KMS-11 (cell line): ENCODE data around the gene EOLA1.
"Not testable (repeated sequence)": the region's sequence is repeated elsewhere in the genome, so short reads cannot be mapped to it uniquely, and the experiment has no call there.

Experiments used
- H2AFZ ChIP-seq: fragments of 200-600 bp; sonication (generic); 2 replicates; pipeline ENCODE4 v1.6.1; 2016; ENCODE audit warnings: antibody characterized with exemption, mixed run types, low read depth
- H3K27ac ChIP-seq: fragments of 200-600 bp; sonication (generic); 2 replicates; pipeline ENCODE4 v1.6.1; 2016; ENCODE audit warnings: mild to moderate bottlenecking, mixed run types
- H3K27me3 ChIP-seq: fragments of 200-600 bp; sonication (generic); 2 replicates; pipeline ENCODE4 v1.6.1; 2017; ENCODE audit warnings: mild to moderate bottlenecking, low read depth, mixed run types, moderate library complexity; ENCODE audit not compliant: insufficient read depth
- H3K36me3 ChIP-seq: fragments of 200-600 bp; sonication (generic); 2 replicates; pipeline ENCODE4 v1.6.1; 2017; ENCODE audit warnings: mild to moderate bottlenecking, mixed run types; ENCODE audit not compliant: insufficient read depth
- H3K4me1 ChIP-seq: fragments of 200-600 bp; sonication (generic); 2 replicates; pipeline ENCODE4 v1.6.1; 2016; ENCODE audit warnings: mild to moderate bottlenecking, low read depth, mixed run types; ENCODE audit not compliant: poor library complexity, severe bottlenecking
- H3K4me2 ChIP-seq: fragments of 200-600 bp; sonication (generic); 2 replicates; pipeline ENCODE4 v1.7.0; 2016; ENCODE audit warnings: mild to moderate bottlenecking, mixed run types
- H3K4me3 ChIP-seq: fragments of 200-600 bp; sonication (generic); IDR thresholded peaks from 2 replicates; pipeline ENCODE4 v1.6.1; 2017; ENCODE audit warnings: low read depth, low read length, mixed read lengths; ENCODE audit not compliant: insufficient read depth
- H3K79me2 ChIP-seq: fragments of 200-600 bp; sonication (generic); 2 replicates; pipeline ENCODE4 v1.6.1; 2016; ENCODE audit warnings: low read depth, mixed run types; ENCODE audit not compliant: insufficient read depth
- H3K9ac ChIP-seq: fragments of 200-600 bp; sonication (generic); 2 replicates; pipeline ENCODE4 v1.6.1; 2016; ENCODE audit warnings: mild to moderate bottlenecking, mixed run types
- H4K20me1 ChIP-seq: fragments of 200-600 bp; sonication (generic); 2 replicates; pipeline ENCODE4 v1.6.1; 2016; ENCODE audit warnings: mild to moderate bottlenecking, mixed run types; ENCODE audit not compliant: insufficient read depth
- TF ChIP-seq, protein P1 (sequence below): fragments of 200-600 bp; sonication (generic); conservative IDR thresholded peaks from 2 replicates; pipeline ENCODE4 v1.6.1; 2017; ENCODE audit warnings: low read depth, mild to moderate bottlenecking, antibody characterized with exemption, low read length, moderate library complexity, mixed read lengths

EOLA1 gene

GRCh38 chrX:149515954-149516602 lies 24.7 kb upstream of the EOLA1 start:
- no peak overlapping the region for H2AFZ ChIP-seq
- no peak overlapping the region for H3K4me2 ChIP-seq
- TF ChIP-seq, protein P1, sequence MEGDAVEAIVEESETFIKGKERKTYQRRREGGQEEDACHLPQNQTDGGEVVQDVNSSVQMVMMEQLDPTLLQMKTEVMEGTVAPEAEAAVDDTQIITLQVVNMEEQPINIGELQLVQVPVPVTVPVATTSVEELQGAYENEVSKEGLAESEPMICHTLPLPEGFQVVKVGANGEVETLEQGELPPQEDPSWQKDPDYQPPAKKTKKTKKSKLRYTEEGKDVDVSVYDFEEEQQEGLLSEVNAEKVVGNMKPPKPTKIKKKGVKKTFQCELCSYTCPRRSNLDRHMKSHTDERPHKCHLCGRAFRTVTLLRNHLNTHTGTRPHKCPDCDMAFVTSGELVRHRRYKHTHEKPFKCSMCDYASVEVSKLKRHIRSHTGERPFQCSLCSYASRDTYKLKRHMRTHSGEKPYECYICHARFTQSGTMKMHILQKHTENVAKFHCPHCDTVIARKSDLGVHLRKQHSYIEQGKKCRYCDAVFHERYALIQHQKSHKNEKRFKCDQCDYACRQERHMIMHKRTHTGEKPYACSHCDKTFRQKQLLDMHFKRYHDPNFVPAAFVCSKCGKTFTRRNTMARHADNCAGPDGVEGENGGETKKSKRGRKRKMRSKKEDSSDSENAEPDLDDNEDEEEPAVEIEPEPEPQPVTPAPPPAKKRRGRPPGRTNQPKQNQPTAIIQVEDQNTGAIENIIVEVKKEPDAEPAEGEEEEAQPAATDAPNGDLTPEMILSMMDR = no peak
- peaks cover 27% of the 10 kb centered on the region for H3K4me1 ChIP-seq
- H4K20me1 ChIP-seq = no peaks in the 10 kb centered on the region
- no peaks in the 10 kb centered on the region for H3K27me3 ChIP-seq
- no peaks in the 10 kb centered on the region for H3K79me2 ChIP-seq
- H3K9ac ChIP-seq = no peak overlapping the region
- no peaks in the 10 kb centered on the region for H3K36me3 ChIP-seq
- H3K4me3 ChIP-seq = no peak overlapping the region
- no peak overlapping the region for H3K27ac ChIP-seq

GRCh38 chrX:149516604-149517003 lies 24.2 kb upstream of the EOLA1 start:
- peaks cover 27% of the 10 kb centered on the region for H3K4me1 ChIP-seq
- H3K9ac ChIP-seq = no peak overlapping the region
- no peaks in the 10 kb centered on the region for H3K36me3 ChIP-seq
- no peaks in the 10 kb centered on the region for H3K79me2 ChIP-seq
- no peaks in the 10 kb centered on the region for H3K27me3 ChIP-seq
- no peaks in the 10 kb centered on the region for H4K20me1 ChIP-seq
- TF ChIP-seq, protein P1 = no peak
- H2AFZ ChIP-seq = no peak overlapping the region
- no peak overlapping the region for H3K4me3 ChIP-seq
- no peak overlapping the region for H3K27ac ChIP-seq
- H3K4me2 ChIP-seq = no peak overlapping the region

DNA sequence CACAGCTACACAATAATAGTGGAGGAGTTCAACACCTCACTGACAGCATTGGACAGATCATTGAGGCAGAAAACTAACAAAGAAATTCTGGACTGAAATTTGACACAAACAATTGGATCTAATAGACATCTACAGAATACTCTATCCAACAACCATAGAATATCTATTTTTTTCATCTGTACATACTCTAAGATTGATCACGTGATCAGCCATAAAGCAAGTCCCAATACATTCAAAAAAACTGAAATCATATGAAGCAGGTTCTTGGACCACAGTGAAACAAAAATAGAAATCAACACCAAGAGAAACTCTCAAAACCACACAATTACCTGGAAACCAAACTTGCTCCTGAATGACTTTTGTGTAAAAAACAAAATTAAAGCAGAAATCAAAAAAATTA lies 23.5 kb upstream of the EOLA1 start:
- H3K4me2 ChIP-seq = peak overlapping the region; percentile 36; the same call in 1 of the 2 replicates
- H3K27me3 ChIP-seq = no peaks in the 10 kb centered on the region
- no peak overlapping the region for H3K27ac ChIP-seq
- peaks cover 21% of the 10 kb centered on the region for H3K4me1 ChIP-seq
- H3K4me3 ChIP-seq = no peak overlapping the region
- no peak overlapping the region for H3K9ac ChIP-seq
- H3K79me2 ChIP-seq = no peaks in the 10 kb centered on the region
- no peaks in the 10 kb centered on the region for H3K36me3 ChIP-seq
- H4K20me1 ChIP-seq = no peaks in the 10 kb centered on the region
- H2AFZ ChIP-seq = no peak overlapping the region
- TF ChIP-seq, protein P1 = no peak

GRCh38 chrX:149518236-149518635 lies 22.6 kb upstream of the EOLA1 start:
- no peaks in the 10 kb centered on the region for H4K20me1 ChIP-seq
- no peak overlapping the region for H3K27ac ChIP-seq
- H3K9ac ChIP-seq = no peak overlapping the region
- TF ChIP-seq, protein P1 = no peak
- H3K4me2 ChIP-seq = no peak overlapping the region
- no peak overlapping the region for H3K4me3 ChIP-seq
- H2AFZ ChIP-seq = no peak overlapping the region
- no peaks in the 10 kb centered on the region for H3K79me2 ChIP-seq
- H3K27me3 ChIP-seq = no peaks in the 10 kb centered on the region
- no peaks in the 10 kb centered on the region for H3K36me3 ChIP-seq
- H3K4me1 ChIP-seq = peaks cover 12% of the 10 kb centered on the region

GRCh38 chrX:149520636-149521277 lies 20.1 kb upstream of the EOLA1 start:
- H3K4me1 ChIP-seq = peaks cover 23% of the 10 kb centered on the region
- H3K4me3 ChIP-seq, H3K79me2 ChIP-seq, H4K20me1 ChIP-seq, H3K27me3 ChIP-seq, H2AFZ ChIP-seq, H3K27ac ChIP-seq, H3K36me3 ChIP-seq, H3K9ac ChIP-seq, H3K4me2 ChIP-seq: not testable (repeated sequence)
